Measurements from ENCODE around the gene KLHDC4. TPM values are rescaled to one million over a fixed set of nuclear protein-coding genes. Genes with fewer than 3 reads are reported as not detected.
A peak's percentile ranks its signal among the peaks of the same experiment; 100 is the strongest.
"Not testable (repeated sequence)": the region's sequence is repeated elsewhere in the genome, so short reads cannot be mapped to it uniquely, and the experiment has no call there.

KLHDC4 gene
- total RNA-seq, 1 experiment from 2014 or later: 11.6 TPM

DNA sequence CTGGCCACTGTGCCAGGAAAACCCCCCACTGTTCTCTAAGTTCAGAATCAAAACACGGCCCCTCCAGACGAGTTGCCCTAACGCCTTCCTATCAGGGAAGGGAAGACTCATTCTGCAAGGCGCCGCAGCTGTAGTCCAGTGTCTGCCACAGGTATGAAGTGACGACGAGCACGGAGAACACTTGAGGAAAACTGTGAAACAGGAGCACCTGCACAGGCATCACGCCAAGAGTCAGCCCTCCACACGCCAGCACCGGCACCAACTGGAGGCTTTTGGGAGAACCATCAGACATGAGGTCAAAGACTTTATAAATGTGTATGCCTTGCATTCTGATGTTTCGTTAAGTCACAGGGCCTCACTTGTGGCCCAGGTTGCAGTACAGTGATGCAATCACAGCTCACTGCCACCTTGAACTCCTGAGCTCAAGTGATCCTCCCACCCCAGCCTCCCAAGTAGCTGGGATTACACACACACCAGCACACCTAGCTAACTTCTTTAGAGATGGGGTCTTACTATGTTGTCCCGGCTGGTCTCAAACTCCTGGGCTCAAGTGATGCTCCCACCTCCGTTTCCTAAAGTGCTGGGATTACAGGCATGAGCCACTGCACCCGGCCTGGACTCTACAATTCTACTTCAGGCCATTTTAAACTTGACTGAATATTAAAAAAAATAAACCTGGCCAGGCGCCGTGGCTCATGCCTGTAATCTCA, 22.9 kb downstream of the KLHDC4 start:
- DNase-seq (ENCODE audit: low read depth): no peak

DNA sequence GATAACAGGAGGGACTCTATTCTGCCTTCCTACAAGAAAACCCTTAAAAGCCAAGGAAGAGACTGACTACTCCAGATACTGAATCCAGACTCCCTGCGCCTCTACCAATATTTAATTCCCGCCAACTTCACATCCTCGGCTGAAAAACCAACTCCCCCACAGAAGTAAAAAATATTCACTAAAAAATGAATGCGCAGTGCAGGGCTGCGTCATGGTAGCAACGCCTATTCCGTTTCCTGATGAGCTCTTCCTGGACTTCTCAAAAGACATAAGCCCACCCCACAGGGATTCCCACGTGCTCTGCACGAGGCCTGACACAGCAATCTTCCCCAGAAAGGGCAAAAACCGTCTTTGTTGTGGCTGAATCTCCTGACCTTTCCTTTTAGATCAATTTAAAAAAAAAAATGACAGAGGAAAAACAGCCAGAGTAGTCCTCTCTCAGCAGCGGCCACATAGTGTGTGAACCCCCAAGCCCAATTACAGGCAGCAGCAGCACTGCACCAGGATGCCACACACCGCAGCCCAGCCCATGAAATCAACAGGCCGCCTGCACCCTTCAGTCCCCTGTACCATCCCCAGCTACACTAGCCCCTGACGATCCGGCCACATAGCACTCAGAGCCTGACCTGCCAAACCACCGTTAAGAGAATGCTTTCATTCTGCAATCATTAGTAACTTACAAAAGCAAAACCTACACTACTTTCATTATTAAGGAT, 23.9 kb downstream of the KLHDC4 start:
- DNase-seq (ENCODE audit: low read depth): no peak

DNA sequence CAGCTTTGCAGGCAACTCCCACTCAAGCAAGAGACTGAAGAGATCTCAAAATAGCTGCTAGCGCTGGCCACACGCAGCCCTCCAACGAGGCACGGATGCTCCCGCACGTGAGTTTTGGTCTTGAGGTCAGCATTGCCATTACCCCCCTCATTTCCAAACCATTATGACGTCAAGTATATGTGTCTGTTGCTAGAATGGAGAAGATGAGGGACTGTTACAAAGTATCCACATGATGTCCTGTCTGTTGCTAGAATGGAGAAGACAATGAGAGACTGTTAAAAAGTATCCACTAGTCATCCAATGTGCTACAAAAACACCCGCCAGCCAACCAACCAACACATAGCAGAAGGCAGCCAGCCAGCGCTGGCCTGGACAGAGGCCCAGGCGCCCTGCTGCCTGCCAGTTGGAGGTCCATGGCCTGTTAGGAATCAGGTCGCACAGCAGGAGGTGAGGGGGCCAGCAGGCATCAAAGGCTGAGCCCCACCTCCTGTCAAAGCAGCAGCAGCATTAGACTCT, 24.8 kb downstream of the KLHDC4 start:
- no peak for DNase-seq (ENCODE audit: low read depth)

GRCh38 chr16:87740441-87740840, 25.3 kb downstream of the KLHDC4 start:
- no peak for DNase-seq (ENCODE audit: low read depth)

DNA sequence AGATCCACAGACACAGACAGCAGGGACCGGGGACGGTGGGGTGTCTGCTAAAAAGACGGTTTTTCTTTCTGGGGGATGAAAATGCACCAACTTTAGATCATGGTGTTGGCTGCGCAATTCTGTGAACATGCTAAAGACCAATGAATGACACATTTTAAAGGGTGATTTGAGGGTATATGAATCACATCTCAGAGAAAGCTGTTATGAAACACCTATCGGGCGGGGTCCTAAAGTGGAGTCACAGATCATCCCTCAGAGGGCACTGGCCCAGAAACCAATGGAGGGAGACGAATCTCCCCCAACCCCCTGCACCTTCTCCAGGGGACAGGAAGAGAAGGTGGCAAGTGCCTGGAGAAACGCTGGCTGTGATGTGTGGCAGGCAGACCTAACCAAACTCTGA, 26.0 kb downstream of the KLHDC4 start:
- no peak for DNase-seq (ENCODE audit: low read depth)

DNA sequence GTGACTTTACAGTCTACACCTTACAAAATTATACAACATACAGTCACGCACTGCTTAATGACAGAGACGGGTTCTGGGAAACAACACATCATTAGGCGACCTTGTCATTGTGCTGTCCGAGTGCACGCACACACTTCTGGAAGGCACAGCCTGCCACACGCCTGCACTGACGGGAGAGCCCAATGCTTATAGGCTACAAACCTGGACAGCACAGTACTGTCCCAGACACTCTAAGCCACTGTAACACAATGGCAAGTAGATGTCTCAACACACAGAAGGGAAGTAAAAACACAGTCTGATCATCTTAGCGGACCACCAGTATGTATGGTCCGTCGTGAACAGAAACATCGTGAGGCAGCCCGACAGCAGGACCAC, 29.8 kb downstream of the KLHDC4 start:
- DNase-seq (ENCODE audit: low read depth): no peak

- DNase-seq (ENCODE audit: low read depth): no peak
Observed at GRCh38 chr16:87735270-87736007, 30.3 kb downstream of the KLHDC4 start.

DNA sequence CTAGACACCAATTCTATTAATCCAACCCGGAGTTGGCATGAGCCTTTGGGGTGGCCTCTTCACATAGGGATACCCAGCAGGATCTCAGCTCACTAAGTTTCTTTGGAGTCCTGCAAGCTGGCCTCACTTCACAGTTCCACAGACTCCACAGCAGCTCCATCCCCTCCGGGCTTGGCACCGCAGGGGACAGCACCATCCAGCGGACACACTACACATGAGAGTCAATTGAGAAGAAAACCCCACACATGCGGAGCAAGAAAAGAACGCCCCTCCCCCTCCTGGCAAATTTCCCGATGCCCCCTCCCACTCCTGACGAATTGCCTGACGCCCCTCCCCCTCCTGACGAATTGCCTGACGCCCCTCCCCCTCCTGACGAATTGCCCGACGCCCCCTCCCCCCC, 31.1 kb downstream of the KLHDC4 start:
- DNase-seq (ENCODE audit: low read depth): no peak

DNA sequence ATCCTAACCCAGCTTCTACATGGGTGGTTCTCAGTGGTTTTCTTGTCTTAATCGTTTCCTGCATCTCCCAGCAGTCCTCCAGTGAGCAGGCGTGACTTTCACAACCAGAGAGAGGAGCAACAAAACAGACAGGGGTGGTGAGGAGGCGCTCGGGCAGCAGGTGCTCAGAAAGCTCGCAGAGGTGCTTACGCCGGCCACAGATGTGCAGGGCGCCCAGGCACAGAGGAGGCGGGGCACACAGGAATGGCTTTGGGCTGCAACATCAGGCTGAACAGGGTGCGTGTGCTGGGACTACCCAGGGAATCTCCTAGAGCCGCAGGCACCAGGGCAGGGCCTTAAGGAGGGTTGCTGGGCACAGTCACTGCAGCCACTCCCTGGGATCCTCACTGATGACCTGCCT, 32.6 kb downstream of the KLHDC4 start:
- DNase-seq (ENCODE audit: low read depth): no peak

DNA sequence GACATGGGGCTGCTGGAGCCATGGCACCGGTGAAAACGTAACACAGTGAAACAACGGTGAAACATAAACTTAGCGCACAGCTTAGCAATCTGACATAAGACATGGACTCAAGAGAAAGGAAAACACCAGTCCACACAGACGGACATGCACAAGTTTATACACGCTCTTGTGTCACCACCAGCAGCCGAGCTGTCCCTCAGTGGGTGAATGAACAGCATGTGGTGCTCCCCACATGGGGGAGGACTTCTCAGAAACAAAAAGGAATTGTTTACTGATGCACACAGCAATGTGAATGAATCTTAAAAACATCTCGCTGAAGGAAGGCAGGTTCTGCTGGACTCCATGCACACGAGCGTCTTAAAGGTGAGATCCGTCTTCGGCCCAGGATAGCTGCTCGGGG, 34.2 kb downstream of the KLHDC4 start:
- DNase-seq (ENCODE audit: low read depth): no peak

- no peak for DNase-seq (ENCODE audit: low read depth)
Observed at GRCh38 chr16:87729266-87729954, 36.4 kb downstream of the KLHDC4 start.

DNA sequence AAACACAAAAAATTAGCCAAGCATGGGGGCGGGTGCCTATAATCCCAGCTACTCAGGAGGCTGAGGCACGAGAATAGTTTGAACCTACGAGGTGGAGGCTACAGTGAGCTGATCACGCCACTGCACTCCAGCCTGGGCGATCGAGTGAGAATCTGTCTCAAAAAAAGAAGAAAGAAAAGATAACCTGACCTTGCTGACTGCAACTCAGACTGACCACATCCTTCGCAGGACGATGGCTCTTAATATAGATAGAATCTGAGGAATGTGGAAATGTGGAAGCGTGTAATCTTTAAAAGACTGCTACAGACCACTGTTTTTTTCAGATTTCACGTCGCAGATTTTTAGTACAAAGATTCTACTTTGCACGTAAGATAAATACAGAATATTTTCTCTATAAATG, 37.8 kb downstream of the KLHDC4 start:
- DNase-seq (ENCODE audit: low read depth): no peak

DNA sequence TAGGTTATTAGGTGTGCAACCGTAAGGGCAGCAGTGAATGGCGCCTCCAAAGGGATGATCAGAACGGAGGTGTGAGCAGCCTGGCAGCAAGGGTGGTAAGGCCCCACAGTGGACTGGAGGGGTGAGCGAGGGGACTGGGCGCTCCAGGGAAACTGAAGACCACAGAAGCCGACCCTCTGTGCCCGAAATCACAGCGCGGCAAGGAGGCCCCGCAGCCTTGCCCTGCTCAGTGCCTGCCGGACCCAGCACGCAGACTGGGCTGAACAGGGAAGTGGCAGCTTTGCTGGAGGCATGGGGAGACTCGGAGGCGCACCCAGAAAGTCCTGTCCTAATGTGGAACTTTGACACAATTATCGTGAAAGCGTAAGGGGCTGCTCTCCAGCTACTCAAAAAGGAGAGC, 38.4 kb downstream of the KLHDC4 start:
- no peak for DNase-seq (ENCODE audit: low read depth)

DNA sequence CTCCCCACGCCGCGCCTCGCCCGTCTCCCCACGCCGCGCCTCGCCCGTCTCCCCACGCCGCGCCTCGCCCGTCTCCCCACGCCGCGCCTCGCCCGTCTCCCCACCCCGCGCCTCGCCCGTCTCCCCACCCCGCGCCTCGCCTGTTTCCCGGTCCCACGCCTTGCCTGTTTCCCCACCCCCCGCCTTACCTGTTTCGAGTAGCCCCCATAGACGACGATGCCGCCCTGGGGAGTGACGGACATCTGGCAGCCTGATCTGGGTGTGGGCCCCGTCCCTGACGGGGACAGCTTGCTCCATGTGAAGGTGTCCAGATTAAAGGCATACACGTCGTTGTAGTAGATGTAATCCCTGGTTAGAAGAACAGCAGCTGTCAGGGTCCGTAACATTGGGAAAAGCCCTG, 39.2 kb downstream of the KLHDC4 start:
- DNase-seq (ENCODE audit: low read depth): not testable (repeated sequence)

- DNase-seq (ENCODE audit: low read depth): peak; percentile 56
Observed at GRCh38 chr16:87725596-87726235, 40.1 kb downstream of the KLHDC4 start.

- peak; percentile 44 for DNase-seq (ENCODE audit: low read depth)
Observed at GRCh38 chr16:87724490-87725291, 41.1 kb downstream of the KLHDC4 start.

DNA sequence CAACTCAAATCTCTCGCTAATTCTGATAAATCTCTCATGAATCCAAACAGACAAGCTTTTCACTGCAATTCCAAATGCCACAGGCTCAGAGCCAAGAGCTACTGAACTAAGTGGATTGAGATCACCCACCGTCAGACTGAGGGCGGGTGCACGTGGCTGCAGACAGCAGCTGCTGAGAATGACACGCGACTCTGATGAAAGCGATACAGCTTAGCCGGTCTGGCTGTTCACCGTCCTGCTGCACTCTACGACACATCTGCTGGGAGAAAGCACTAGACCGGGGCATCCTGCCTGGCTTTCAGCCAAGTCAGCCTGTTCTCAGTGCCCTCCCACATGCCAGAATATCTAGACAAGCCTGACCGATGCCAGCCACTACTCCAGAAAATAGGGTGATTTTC, 42.6 kb downstream of the KLHDC4 start:
- peak; percentile 67 for DNase-seq (ENCODE audit: low read depth)

DNA sequence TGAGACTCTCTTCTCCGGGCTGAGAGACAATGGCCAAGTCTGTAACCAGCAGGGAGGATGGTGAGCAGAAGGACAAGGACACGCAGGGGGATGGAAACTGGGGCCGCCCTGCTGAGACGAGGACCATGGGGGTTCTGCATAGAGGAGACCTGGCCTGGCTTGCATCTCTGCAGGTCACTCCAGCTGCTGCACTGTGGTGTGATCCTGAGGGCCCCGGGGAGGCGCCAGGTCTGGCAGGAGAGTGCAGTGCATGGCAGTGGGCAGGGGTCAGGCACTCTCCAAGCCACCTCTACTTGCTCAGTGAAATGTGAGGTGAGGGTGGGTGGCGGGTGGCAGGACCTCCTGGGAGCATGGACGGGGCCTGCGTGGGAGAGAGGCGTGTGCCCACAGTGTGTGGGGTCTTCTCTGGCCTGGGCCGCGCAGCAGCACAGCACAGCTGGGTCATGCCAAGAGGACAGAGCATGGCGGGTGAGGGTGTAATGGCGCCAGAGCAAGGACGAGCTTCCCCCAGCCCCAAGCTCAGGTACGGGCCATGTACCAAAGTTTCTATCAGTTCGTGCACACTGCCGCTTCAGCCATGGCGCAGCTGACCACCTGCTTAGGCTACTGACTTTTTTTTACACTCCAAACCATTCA, 43.1 kb downstream of the KLHDC4 start:
- DNase-seq (ENCODE audit: low read depth): no peak

- no peak for DNase-seq (ENCODE audit: low read depth)
Observed at GRCh38 chr16:87721622-87722585, 43.9 kb downstream of the KLHDC4 start.
